ENCODE measurements around the gene TEX38. TPM values are rescaled to one million over a fixed set of nuclear protein-coding genes. Genes with fewer than 3 reads are reported as not detected.
A peak's percentile ranks its signal among the peaks of the same experiment; 100 is the strongest.

Gene TEX38
- total and polyA plus RNA-seq, 2 of the 13 experiments (the other 11 are each of a cell fraction or from before 2014, with no cell fraction given), result 0.18 TPM; not detected in 1

DNA sequence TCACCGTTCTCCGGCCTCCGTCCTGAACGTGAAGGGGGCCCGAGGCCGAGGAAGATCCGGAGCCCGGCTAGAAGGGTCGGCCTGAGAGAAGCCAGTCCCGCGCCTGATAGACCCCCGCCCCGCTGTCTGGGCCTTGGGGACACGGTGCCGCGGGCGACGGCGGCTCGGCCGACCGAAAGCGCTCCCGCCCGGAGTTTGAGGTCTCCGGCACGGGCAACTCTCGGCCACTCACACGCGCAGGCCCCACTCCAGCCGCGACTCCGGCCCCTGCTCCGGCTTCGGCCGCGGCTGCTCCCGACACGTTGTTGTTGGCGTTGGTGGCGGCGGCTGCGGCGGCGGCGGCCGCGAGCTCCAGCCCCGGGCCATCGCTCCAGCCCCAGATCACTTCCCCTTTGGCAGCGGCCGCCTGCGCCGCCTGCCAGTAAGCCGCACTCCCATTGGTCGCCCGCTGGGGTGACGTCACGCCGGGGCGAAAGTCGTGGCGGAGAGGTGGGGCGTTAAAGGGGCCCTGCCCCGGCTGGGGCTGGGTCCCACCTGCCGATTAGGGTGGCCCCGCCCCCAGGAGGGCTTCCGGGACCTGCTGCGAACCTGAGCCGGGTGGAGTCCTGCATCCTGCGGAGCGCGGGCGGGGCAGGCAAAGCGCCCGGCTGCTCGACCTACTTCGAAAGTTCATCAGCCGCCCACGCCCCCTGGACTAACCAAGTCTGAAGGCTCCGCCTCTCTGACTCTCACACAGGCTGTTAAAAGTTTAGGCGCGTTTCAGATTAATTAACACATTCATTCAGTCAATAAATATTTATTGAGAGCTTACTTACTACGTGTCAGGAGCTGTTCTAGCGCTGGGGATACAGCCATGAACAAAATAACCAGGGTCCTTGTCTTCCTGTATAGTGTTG, 47.3 kb downstream of the TEX38 start, which contains the start of gene EFCAB14 (continued):
- TF ChIP-seq, protein P1, sequence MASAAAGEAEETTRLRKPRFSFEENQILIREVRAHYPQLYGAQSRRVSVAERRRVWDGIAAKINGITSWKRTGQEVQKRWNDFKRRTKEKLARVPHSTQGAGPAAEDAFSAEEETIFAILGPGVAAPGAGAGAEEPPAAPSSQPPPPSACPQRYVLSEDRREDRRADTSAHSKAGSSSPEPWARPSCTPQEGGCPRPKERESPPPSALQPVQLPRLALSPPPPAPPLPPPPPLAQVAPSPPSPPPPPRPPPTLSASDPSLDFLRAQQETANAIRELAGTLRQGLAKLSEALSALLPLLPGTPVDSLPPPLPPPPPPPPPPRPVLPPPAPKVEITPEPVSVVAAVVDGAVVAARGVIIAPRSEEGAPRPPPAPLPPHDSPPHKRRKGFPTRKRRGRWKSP (CRISPR knock-in tag; IDR thresholded peaks at IDR 0.05), result peak; percentile 26; the same call in 1 of the 2 replicates
- TF ChIP-seq, protein P2, sequence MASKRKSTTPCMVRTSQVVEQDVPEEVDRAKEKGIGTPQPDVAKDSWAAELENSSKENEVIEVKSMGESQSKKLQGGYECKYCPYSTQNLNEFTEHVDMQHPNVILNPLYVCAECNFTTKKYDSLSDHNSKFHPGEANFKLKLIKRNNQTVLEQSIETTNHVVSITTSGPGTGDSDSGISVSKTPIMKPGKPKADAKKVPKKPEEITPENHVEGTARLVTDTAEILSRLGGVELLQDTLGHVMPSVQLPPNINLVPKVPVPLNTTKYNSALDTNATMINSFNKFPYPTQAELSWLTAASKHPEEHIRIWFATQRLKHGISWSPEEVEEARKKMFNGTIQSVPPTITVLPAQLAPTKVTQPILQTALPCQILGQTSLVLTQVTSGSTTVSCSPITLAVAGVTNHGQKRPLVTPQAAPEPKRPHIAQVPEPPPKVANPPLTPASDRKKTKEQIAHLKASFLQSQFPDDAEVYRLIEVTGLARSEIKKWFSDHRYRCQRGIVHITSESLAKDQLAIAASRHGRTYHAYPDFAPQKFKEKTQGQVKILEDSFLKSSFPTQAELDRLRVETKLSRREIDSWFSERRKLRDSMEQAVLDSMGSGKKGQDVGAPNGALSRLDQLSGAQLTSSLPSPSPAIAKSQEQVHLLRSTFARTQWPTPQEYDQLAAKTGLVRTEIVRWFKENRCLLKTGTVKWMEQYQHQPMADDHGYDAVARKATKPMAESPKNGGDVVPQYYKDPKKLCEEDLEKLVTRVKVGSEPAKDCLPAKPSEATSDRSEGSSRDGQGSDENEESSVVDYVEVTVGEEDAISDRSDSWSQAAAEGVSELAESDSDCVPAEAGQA (IDR thresholded peaks at IDR 0.05; ENCODE audit: low read depth), result peak; percentile 76; the same call in 1 of the 2 replicates
- TF ChIP-seq, protein P2 (CRISPR knock-in tag; IDR thresholded peaks at IDR 0.05; ENCODE audit: borderline replicate concordance), result no peak
- peak; percentile 32; the same call in 1 of the 2 replicates for TF ChIP-seq RARA (CRISPR knock-in tag; IDR thresholded peaks at IDR 0.05)
- peak; percentile 86 for TF ChIP-seq ZMYM4 (CRISPR knock-in tag; IDR thresholded peaks at IDR 0.05)
- TF ChIP-seq NR2C2 (CRISPR knock-in tag; IDR thresholded peaks at IDR 0.05; ENCODE audit: borderline replicate concordance), result peak; percentile 91
- no peak for TF ChIP-seq TCF12 (IDR thresholded peaks at IDR 0.05)
- no peak for TF ChIP-seq TCF12 (CRISPR knock-in tag; IDR thresholded peaks at IDR 0.05)
- TF ChIP-seq AKAP8 (CRISPR knock-in tag; IDR thresholded peaks at IDR 0.05), result peak; percentile 79; the same call in 1 of the 2 replicates
- TF ChIP-seq ZSCAN5A (CRISPR knock-in tag; IDR thresholded peaks at IDR 0.05; ENCODE audit: borderline replicate concordance), result 0 out of 2 replicates have a peak, but pooled peaks have one; percentile 45
- 0 out of 2 replicates have a peak, but pooled peaks have one; percentile 32 for TF ChIP-seq ATAD3A (CRISPR knock-in tag; IDR thresholded peaks at IDR 0.05)
- TF ChIP-seq, protein P3, sequence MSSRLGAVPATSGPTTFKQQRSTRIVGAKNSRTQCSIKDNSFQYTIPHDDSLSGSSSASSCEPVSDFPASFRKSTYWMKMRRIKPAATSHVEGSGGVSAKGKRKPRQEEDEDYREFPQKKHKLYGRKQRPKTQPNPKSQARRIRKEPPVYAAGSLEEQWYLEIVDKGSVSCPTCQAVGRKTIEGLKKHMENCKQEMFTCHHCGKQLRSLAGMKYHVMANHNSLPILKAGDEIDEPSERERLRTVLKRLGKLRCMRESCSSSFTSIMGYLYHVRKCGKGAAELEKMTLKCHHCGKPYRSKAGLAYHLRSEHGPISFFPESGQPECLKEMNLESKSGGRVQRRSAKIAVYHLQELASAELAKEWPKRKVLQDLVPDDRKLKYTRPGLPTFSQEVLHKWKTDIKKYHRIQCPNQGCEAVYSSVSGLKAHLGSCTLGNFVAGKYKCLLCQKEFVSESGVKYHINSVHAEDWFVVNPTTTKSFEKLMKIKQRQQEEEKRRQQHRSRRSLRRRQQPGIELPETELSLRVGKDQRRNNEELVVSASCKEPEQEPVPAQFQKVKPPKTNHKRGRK (CRISPR knock-in tag; IDR thresholded peaks at IDR 0.05), result no peak
- TF ChIP-seq ZNF138 (CRISPR knock-in tag; IDR thresholded peaks at IDR 0.05; ENCODE audit: low read depth), result 0 out of 2 replicates have a peak, but pooled peaks have one; percentile 71
- no peak for TF ChIP-seq MLXIP (CRISPR knock-in tag; IDR thresholded peaks at IDR 0.05; ENCODE audit: borderline replicate concordance)
